ENCODE results near the gene MAP6.

DNA sequence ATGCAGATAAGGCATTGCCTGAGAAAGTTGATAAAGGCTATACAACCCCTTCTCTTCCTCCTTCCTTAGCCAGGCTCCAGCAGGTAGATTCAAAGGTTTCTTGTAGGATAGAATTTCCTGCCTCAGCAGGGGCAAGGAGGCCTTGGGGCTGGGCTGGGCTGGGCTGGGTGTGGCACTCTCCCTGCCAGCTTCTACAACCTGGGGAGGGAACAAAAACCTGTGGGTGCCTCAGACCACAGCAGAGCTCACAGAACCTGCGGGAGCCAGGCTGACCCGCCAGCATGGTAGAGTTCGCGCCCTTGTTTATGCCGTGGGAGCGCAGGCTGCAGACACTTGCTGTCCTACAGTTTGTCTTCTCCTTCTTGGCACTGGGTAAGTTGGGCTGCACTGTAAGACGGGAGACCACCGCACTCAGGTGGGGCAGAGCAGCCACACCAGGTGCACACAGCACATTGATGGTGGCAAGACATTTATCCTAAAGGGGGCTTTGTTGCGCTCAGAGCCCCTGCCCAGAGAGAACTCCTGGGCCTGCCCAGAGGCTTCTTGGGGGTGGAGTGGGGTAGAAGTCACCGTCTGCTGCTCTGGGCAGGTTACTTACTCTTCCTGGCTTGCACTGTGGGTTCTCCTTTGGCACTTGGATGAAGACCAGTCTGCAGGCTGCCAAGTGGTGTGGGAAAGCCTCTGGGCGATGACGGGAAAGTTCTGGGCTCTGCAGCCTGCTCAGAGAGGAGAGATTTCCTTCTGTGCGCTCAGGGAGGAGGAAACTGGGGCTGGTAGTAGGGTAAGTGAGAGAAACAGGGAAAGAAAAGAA, 49.0 kb upstream of the MAP6 start, which contains the start of gene MOGAT2:
- TF ChIP-seq, protein P1, sequence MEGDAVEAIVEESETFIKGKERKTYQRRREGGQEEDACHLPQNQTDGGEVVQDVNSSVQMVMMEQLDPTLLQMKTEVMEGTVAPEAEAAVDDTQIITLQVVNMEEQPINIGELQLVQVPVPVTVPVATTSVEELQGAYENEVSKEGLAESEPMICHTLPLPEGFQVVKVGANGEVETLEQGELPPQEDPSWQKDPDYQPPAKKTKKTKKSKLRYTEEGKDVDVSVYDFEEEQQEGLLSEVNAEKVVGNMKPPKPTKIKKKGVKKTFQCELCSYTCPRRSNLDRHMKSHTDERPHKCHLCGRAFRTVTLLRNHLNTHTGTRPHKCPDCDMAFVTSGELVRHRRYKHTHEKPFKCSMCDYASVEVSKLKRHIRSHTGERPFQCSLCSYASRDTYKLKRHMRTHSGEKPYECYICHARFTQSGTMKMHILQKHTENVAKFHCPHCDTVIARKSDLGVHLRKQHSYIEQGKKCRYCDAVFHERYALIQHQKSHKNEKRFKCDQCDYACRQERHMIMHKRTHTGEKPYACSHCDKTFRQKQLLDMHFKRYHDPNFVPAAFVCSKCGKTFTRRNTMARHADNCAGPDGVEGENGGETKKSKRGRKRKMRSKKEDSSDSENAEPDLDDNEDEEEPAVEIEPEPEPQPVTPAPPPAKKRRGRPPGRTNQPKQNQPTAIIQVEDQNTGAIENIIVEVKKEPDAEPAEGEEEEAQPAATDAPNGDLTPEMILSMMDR (optimal IDR thresholded peaks at IDR 0.05 in 1 of 3, IDR thresholded peaks at IDR 0.05 in 1 of 3, conservative IDR thresholded peaks at IDR 0.05 in 1 of 3; ENCODE audit: extremely low read depth in 1 of 3, insufficient read depth in 2 of 3, low read length in 3 of 3): no peak
- TF ChIP-seq EZH2 (IDR thresholded peaks at IDR 0.05; ENCODE audit: low read length): no peak

All from keratinocyte (primary cell).